Neural progenitor cell (in vitro differentiated cells): Measurements from ENCODE around the gene ING1.

ENCODE experiments used
- EZH2 ChIP-seq: fragments of 200-600 bp; sonication (generic); IDR thresholded peaks from 2 replicates; pipeline ENCODE4 v1.6.1; 2017; ENCODE audit warnings: antibody characterized with exemption, mild to moderate bottlenecking, moderate library complexity
- EZH2phosphoT487 ChIP-seq: fragments of 200-600 bp; sonication (generic); IDR thresholded peaks from 2 replicates; pipeline ENCODE4 v1.6.1; 2017; ENCODE audit warnings: antibody characterized with exemption
- TF ChIP-seq, protein P1 (sequence below): fragments of 200-600 bp; sonication (generic); IDR thresholded peaks from 2 replicates; pipeline ENCODE4 v1.5.1; 2017; ENCODE audit warnings: antibody characterized with exemption, mild to moderate bottlenecking

DNA sequence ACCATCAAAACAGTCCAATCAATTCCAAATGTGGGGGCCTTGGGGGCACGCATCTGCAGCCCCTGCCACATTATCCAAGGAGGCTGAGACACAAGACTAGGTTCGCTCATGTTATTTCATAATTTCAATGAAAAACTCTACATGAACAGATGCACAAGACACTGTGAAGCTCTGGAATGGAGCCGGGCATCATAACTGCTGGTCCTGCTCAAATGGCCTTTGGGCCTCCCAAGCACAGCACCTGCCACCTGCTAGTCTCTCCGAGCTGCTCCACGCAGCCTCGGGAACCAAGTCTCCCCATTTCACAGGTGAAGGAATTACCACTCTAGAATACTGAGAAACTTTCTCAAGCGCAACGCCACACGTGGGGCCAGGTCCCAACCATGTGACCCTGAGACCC lies 24.5 kb upstream of the ING1 start:
- TF ChIP-seq EZH2 (no peak), EZH2phosphoT487 (no peak)
- TF ChIP-seq, protein P1, sequence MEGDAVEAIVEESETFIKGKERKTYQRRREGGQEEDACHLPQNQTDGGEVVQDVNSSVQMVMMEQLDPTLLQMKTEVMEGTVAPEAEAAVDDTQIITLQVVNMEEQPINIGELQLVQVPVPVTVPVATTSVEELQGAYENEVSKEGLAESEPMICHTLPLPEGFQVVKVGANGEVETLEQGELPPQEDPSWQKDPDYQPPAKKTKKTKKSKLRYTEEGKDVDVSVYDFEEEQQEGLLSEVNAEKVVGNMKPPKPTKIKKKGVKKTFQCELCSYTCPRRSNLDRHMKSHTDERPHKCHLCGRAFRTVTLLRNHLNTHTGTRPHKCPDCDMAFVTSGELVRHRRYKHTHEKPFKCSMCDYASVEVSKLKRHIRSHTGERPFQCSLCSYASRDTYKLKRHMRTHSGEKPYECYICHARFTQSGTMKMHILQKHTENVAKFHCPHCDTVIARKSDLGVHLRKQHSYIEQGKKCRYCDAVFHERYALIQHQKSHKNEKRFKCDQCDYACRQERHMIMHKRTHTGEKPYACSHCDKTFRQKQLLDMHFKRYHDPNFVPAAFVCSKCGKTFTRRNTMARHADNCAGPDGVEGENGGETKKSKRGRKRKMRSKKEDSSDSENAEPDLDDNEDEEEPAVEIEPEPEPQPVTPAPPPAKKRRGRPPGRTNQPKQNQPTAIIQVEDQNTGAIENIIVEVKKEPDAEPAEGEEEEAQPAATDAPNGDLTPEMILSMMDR, result no peak
